BJ (cell line): ENCODE results near the gene SERPINE1. TPM values are rescaled to one million over a fixed set of nuclear protein-coding genes. Genes with fewer than 3 reads are reported as not detected.

Source experiments
- CTCF ChIA-PET: fragments of 350-600 bp; formaldehyde crosslinking; extraction: SDS; loops from one replicate; lab custom pipeline; 2021; ENCODE audit warnings: antibody characterized with exemption, inconsistent platforms; lab: Yijun Ruan, JAX
- POLR2A ChIA-PET: fragments of 300-600 bp; sonication (Branson Sonifier 250); formaldehyde crosslinking; extraction: SDS; loops from one replicate; lab custom pipeline; 2021; ENCODE audit warnings: antibody characterized with exemption; lab: Charles Lee
- DNase-seq: peaks from one replicate; pipeline ENCODE4 v3.0.0-alpha.2; 2011; ENCODE audit warnings: low read depth
- H3K27me3 ChIP-seq: 2 replicates; pipeline ENCODE4 v1.6.0; 2011; ENCODE audit warnings: low read length; ENCODE audit not compliant: control insufficient read depth, insufficient read depth
- H3K36me3 ChIP-seq: 2 replicates; pipeline ENCODE4 v1.5.1; 2011; ENCODE audit warnings: low read length; ENCODE audit not compliant: control insufficient read depth, insufficient read depth
- H3K4me3 ChIP-seq: 2 replicates; pipeline ENCODE4 v1.5.1; 2011; ENCODE audit warnings: low read depth, mild to moderate bottlenecking, control low read depth, low read length
- CTCF ChIP-seq: IDR thresholded peaks from 2 replicates; pipeline ENCODE4 v1.5.1; 2011; ENCODE audit warnings: low read depth, mild to moderate bottlenecking, control low read depth, inconsistent platforms, low read length, moderate library complexity; ENCODE audit not compliant: insufficient read depth
- polyA plus RNA-seq: library from polyadenylated mRNA; depleted of rRNA; stranded (reverse); fragments of >200 nt; gene quantifications from 2 replicates; pipeline ENCODE4 v1.2.3, GENCODE V29; 2011

Gene SERPINE1
- polyA plus RNA-seq, 1 experiment = 1,433 TPM

GRCh38 chr7:101163279-101164070 is 36.6 kb downstream of the SERPINE1 start:
- ChIA-PET POLR2A (no interaction called here), CTCF (interaction anchor here (1.0 to 1.4 kb wide), 2 partner anchors 20 to 37 kb away, joined by 3 to 8 read pairs; partner anchors contain the start of gene MOGAT3)
- Histone ChIP-seq H3K36me3 (peaks cover 12% of the 10 kb centered on the region), H3K4me3 (peak overlapping the region; percentile 35), H3K27me3 (peaks cover 15% of the 10 kb centered on the region)
- no peak for TF ChIP-seq CTCF
- no peak for DNase-seq

- H3K4me3 ChIP-seq = peak overlapping the region; percentile 24
- CTCF ChIA-PET = interaction anchor here (0.7 to 1.0 kb wide), 3 partner anchors 12 to 118 kb away, joined by 3 to 4 read pairs (median 3); no protein-coding TSS in a partner anchor
- POLR2A ChIA-PET = no interaction called here
- no peak for TF ChIP-seq CTCF
- H3K27me3 ChIP-seq = peaks cover 15% of the 10 kb centered on the region
- no peak for DNase-seq
- H3K36me3 ChIP-seq = peaks cover 8% of the 10 kb centered on the region
These were observed 37.4 kb downstream of the SERPINE1 start for GRCh38 chr7:101164071-101164840.

GRCh38 chr7:101165075-101165957 is 38.4 kb downstream of the SERPINE1 start, which contains the start of gene VGF:
Gene VGF (minus strand): TSS chr7:101165569. CDS start chr7:101164843, 726 bp downstream.
- peak; percentile 33 for DNase-seq
- POLR2A ChIA-PET = interaction anchor here (0.6 to 0.8 kb wide), 2 partner anchors 33 to 53 kb away, joined by 3 to 24 read pairs; partner anchors contain the start of gene ZNHIT1
- no peak for TF ChIP-seq CTCF
- no peak within 1 kb of the TSS for H3K4me3 ChIP-seq
- peaks cover 22% of the 10 kb centered on the region for H3K27me3 ChIP-seq
- CTCF ChIA-PET = interaction anchor here (0.8 to 1.5 kb wide), 7 partner anchors 8 to 71 kb away, joined by 3 to 7 read pairs (median 3); partner anchors contain the start of gene AP1S1
- peaks cover 2% of the 10 kb centered on the region for H3K36me3 ChIP-seq

- H3K27me3 ChIP-seq = peaks cover 28% of the 10 kb centered on the region
- TF ChIP-seq CTCF = no peak
- H3K36me3 ChIP-seq = peaks cover under 1% of the 10 kb centered on the region; the same call in 1 of the 2 replicates
These were observed 39.2 kb downstream of the SERPINE1 start for GRCh38 chr7:101165958-101166647.

More at GRCh38 chr7:101165958-101166647, 39.2 kb downstream of the SERPINE1 start:
- no peak overlapping the region for H3K4me3 ChIP-seq
- DNase-seq = no peak
- POLR2A ChIA-PET = interaction anchor here (0.6 kb wide), 1 partner anchor 34 kb away, joined by 24 read pairs; no protein-coding TSS in a partner anchor
- CTCF ChIA-PET = interaction anchor here (0.6 to 1.5 kb wide), 6 partner anchors 7 to 29 kb away, joined by 3 to 7 read pairs (median 3); partner anchors contain the start of gene AP1S1
